ENCODE measurements around the gene LEPR.
A peak's percentile ranks its signal among the peaks of the same experiment; 100 is the strongest.
"Not testable (repeated sequence)": the region's sequence is repeated elsewhere in the genome, so short reads cannot be mapped to it uniquely, and the experiment has no call there.

The LEPR gene

DNA sequence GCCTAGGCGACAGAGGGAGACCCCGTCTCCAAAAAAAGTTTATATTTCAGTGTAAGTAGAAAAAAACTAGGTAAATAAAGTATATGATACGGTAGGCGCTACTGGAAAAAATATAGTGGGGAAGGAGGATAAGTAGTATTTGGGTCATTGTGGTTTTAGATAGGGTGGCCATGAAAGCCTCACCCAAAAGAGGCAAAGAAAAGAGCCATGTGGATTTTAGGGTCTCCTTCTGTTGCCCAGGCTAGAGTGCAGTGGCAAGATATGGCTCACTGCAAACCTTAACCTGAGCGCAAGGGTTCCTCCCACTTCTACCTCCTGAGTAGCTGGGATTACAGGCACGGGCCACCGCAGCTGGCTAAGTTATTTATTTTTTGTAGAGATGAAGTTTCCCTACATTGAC lies 17.1 kb downstream of the LEPR start:
- no peak for DNase-seq (ENCODE audit: low spot score)

- DNase-seq (ENCODE audit: low spot score), result no peak
These were observed 19.9 kb downstream of the LEPR start for GRCh38 chr1:65440322-65440900.

- DNase-seq (ENCODE audit: low spot score), result no peak
These were observed 20.4 kb downstream of the LEPR start for GRCh38 chr1:65440915-65441314.

DNA sequence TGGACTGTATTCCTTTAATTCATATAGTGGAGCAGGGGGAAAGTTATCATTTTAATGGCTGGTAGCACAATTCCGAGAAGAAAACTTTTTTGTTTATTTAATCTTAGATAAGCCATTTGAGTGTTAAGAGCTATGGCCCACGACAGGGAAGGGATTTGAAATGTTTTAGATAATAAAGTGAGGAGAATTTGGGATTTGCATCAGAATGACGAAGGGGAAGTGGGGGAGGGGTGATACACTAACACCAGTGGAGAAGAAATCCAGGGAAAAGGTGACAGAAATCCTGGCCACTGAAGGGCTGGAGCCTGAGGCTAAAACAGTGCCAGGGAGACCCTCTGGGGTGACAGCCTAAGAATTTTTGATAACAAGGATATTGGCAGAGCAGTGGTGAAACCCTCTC lies 21.0 kb downstream of the LEPR start:
- no peak for DNase-seq (ENCODE audit: low spot score)

GRCh38 chr1:65442442-65442841 lies 22.0 kb downstream of the LEPR start:
- DNase-seq (ENCODE audit: low spot score), result no peak

DNA sequence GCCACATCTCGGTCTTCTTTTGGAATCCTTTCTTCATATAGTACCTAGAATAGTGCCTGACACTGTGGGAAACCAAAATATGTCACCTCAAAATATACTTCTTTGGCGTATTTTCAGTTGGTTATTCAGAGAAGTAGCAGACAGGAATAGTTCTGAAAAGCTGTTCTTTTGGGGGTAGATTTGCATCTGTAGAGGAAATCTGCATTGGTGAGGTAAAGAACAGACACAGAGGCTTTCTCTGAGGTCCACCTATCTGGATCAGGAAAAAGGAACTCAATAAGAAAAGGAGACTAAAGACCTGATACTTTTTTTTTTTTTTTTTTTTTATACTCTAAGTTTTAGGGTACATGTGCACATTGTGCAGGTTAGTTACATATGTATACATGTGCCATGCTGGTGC lies 23.2 kb downstream of the LEPR start:
- no peak for DNase-seq (ENCODE audit: low spot score)

- DNase-seq (ENCODE audit: low spot score), result no peak
These were observed 23.7 kb downstream of the LEPR start for GRCh38 chr1:65444128-65444640.

- no peak for DNase-seq (ENCODE audit: low spot score)
These were observed 25.4 kb downstream of the LEPR start for GRCh38 chr1:65445837-65446236.

DNA sequence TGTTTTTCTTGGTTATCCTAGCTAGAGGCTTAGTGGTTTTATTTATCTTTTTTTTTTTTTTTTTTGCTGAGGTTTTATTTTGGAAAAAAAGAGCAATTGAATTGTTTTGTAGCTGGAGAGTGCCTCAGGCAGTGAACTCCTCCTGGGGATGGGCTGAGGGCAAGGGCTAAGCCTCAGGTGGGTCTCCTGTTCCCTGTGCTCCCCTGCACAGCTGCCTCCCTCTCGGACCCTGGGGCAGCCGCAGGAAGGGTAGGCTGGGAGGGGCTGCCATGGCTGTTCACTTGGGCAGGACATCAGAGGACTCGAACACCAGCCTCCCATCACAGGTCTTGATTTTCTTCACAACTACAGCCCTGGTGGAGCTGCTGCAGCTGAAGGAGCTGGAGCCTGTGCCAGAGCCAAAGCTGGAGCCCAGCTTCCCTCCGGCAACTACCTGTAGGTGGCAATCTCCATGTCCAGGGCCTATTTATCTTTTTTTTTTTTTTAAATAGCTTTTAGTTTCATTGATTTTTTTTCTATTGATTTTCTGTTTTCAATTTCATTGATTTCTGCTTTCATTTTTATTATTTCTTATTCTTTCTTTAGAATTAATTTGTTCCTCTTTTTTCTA lies 28.9 kb downstream of the LEPR start:
- DNase-seq (ENCODE audit: low spot score), result no peak

DNA sequence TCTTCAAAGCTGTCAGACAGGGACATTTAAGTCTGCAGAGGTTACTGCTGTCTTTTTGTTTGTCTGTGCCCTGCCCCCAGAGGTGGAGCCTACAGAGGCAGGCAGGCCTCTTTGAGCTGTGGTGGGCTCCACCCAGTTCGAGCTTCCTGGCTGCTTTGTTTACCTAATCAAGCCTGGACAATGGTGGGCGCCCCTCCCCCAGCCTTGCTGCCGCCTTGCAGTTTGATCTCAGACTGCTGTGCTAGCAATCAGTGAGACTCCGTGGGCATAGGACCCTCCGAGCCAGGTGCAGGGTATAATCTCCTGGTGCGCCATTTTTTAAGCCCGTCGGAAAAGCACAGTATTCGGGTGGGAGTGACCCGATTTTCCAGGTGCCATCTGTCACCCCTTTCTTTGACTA lies 35.2 kb downstream of the LEPR start:
- not testable (repeated sequence) for DNase-seq (ENCODE audit: low spot score)

- no peak for DNase-seq (ENCODE audit: low spot score)
These were observed 36.0 kb downstream of the LEPR start for GRCh38 chr1:65456481-65456880.

DNA sequence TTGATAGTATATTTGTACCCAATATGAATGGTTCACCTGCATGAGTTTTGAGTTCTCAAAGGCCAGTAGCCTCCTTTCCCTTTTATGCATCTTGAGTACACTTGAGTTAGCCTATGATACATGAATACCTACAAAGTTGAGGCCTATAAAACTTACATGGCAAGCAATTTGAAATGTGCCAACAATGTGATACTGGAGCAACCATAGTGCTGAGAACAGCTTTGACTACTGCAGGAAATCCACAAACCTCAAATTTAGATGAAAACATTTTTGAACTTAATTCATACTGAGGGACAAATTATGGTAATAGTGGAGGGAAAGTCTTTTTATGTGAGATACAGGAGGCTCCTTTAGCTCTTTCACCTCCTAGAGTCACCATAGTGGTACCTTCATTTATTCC lies 37.4 kb downstream of the LEPR start:
- no peak for DNase-seq (ENCODE audit: low spot score)

DNA sequence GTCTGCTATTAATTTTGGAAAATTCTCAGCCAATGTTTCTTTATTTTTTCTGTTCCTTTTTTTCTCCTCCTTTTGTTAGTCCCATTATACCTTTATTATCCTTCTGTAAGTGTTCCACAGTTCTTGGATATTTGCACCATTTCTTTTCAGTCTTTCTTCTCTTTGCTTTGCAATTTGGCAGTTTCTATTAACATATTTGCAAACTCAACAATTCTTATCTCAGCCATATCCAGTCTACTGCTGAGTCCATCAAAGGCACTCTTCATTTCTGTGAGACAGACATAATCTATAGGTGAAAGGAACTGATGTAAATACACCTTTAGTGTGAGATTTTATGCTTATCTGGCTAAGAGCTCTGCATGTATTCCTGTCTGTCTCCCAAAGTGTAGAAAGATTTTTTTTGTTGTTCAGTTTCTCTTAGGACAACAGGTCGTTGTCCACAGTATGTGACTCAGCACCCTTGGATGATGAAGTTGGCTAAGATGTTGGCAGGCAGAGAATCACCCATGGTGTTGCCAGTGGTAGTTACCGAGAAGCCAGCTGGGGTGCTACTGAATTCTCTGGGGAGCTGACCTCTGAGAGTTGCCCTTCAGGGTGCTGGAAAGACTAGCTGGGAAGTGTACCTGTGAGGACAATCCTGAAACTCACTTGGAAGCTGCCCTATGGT lies 38.4 kb downstream of the LEPR start:
- no peak for DNase-seq (ENCODE audit: low spot score)

DNA sequence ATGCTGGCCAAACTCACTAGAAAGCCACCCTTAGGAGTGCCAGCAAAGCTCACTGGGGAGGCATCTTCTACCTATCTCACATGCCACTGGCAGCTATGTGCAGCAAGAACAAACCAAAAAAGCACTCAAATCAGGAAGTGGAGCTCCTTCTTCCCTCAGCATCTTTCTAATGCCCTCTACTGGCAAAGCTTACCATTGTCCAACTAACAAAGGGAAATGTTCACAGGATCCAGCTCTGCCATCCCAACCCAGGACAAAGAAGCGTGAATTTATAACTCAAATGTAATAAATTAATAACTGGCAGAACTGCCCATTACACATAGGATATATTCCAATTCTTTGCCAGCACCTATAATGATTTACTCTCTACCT lies 38.9 kb downstream of the LEPR start:
- peak; percentile 18 for DNase-seq (ENCODE audit: low spot score)

DNA sequence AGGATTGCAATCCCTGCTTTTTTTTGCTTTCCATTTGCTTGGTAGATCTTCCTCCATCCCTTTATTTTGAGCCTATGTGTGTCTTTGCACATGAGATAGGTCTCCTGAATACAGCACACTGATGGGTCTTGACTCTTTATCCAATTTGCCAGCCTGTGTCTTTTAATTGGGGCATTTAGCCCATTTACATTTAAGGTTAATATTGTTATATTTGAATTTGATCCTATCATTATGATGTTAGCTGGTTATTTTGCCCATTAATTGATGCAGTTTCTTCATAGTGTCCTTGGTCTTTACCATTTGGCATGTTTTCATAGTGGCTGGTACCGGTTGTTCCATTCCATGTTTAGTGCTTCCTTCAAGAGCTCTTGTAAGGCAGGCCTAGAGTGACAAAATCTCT lies 45.4 kb downstream of the LEPR start:
- not testable (repeated sequence) for DNase-seq (ENCODE audit: low spot score)

DNA sequence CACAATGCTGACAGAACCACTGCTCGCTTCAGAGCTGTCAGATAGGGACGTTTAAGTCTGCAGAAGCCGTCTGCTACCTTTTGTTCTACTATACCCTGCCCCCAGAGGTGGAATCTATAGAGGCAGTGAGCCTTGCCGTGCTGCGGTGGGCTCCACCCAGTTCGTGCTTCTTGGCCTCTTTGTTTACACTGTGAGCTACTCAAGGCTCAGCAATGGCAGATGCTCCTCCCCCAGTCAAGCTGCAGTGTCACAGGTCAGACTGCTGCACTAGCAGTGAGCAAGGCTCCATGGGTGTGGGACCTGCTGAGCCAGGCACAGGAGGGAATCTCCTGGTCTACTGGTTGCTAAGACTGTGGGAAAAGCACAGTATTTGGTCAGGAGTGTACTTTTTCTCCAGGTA lies 47.1 kb downstream of the LEPR start:
- DNase-seq (ENCODE audit: low spot score), result no peak

DNA sequence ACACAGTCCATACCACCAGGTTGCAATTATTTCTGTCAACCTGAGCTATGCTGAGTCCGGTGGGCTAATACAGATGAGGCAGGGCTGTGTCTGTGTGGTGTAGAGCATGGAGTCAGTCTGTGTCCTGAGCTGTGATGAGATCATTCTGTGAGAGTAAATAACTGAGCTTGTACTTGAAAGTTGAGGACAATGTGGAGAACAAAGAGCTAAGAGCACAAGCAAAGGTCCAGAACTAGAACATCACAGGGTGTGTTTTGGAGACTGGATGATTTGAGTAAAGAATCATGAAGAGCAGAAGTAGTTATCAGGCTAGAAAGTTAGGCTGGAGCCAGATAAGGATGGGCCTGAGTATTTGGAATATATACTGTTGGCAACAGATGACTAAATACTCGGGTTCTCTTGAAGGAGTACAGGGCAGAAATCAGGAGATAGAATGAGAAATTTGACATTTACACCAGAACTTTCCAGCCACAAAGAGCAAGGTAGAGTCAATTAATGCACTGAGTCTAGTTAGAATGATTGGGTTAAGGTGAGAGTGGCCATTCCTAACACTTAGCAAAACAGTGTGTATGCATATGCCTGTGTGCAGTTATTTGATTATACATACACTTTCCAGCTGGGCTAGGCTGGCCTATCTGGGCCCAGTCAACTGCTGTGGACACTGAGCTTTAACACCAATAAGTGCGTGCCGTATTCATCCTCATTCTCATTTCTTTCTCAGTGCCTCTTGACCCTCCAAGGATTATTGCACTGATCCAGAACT lies 48.8 kb downstream of the LEPR start:
- no peak for DNase-seq (ENCODE audit: low spot score)

DNA sequence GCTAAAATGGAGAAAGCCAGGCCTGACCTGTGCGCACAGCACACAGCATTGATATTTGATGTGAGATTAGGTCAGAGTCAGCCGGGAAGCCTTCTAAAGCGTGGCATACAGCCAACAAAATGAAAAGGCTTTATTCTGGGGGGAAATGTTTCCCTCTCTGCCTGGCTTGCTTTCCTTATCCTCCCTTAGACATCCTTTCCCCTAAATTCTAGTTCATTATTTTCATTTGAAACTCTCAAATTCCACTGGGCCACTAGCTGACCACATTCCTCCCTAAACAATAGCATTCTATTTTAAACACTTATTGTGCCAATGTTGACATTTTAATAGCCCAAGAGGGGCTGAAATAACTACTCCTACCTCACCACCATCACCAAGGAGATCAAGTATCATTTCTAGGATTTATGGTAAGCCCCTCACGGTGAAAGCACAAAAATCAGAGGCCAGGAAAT lies 49.4 kb downstream of the LEPR start:
- no peak for DNase-seq (ENCODE audit: low spot score)

Measured in germinal center (tissue), 1 donor.